ENCODE results near the gene OGFOD3.
"Not testable (repeated sequence)": the region's sequence is repeated elsewhere in the genome, so short reads cannot be mapped to it uniquely, and the experiment has no call there.

Gene OGFOD3

GRCh38 chr17:82435601-82436583, 17.5 kb upstream of the OGFOD3 start:
- no peak for DNase-seq (ENCODE audit: extremely low read depth in 1 of 2, low read depth in 1 of 2)

- no peak for DNase-seq (ENCODE audit: extremely low read depth in 1 of 2, low read depth in 1 of 2)
Observed at GRCh38 chr17:82435103-82435502, 16.7 kb upstream of the OGFOD3 start.

- no peak for DNase-seq (ENCODE audit: extremely low read depth in 1 of 2, low read depth in 1 of 2)
Observed at GRCh38 chr17:82434216-82434565, 15.8 kb upstream of the OGFOD3 start.

- DNase-seq (ENCODE audit: extremely low read depth in 1 of 2, low read depth in 1 of 2): no peak
Observed at GRCh38 chr17:82433560-82434215, 15.3 kb upstream of the OGFOD3 start.

GRCh38 chr17:82432017-82432416, 13.6 kb upstream of the OGFOD3 start:
- no peak for DNase-seq (ENCODE audit: extremely low read depth in 1 of 2, low read depth in 1 of 2)

- no peak for DNase-seq (ENCODE audit: extremely low read depth in 1 of 2, low read depth in 1 of 2)
Observed at GRCh38 chr17:82429824-82430223, 11.4 kb upstream of the OGFOD3 start.

- no peak for DNase-seq (ENCODE audit: extremely low read depth in 1 of 2, low read depth in 1 of 2)
Observed at GRCh38 chr17:82428546-82428945, 10.2 kb upstream of the OGFOD3 start.

GRCh38 chr17:82424863-82425159, 6.4 kb upstream of the OGFOD3 start:
- no peak for DNase-seq (ENCODE audit: extremely low read depth in 1 of 2, low read depth in 1 of 2)

GRCh38 chr17:82424001-82424862, 5.8 kb upstream of the OGFOD3 start:
- DNase-seq (ENCODE audit: extremely low read depth in 1 of 2, low read depth in 1 of 2): no peak

- DNase-seq (ENCODE audit: extremely low read depth in 1 of 2, low read depth in 1 of 2): no peak
Observed at GRCh38 chr17:82419540-82419939, 1.2 kb upstream of the OGFOD3 start.

GRCh38 chr17:82416771-82417170, 1.6 kb downstream of the OGFOD3 start:
- no peak for DNase-seq (ENCODE audit: extremely low read depth in 1 of 2, low read depth in 1 of 2)

- no peak for DNase-seq (ENCODE audit: extremely low read depth in 1 of 2, low read depth in 1 of 2)
Observed at GRCh38 chr17:82416264-82416663, 2.1 kb downstream of the OGFOD3 start.

DNA sequence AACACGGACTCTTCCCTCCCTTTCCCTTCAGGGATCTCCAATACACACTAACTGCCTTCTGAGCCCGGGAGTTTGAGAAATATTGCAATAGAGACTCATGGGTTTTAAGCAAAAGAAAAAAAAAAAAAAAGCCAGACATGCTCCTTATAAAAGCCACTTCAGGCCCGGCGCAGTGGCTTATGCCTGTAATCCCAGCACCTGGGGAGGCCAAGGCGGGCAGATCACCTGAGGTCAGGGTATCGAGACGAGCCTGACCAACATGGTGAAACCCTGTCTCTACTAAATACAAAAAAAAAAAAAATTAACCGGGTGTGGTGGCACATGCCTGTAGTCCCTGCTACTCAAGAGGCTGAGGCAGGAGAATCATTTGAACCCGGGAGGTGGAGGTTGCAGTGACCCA, 2.6 kb downstream of the OGFOD3 start:
- DNase-seq (ENCODE audit: extremely low read depth in 1 of 2, low read depth in 1 of 2): no peak

GRCh38 chr17:82415336-82415735, 3.0 kb downstream of the OGFOD3 start:
- DNase-seq (ENCODE audit: extremely low read depth in 1 of 2, low read depth in 1 of 2): no peak

GRCh38 chr17:82414548-82415281, 3.7 kb downstream of the OGFOD3 start:
- DNase-seq (ENCODE audit: extremely low read depth in 1 of 2, low read depth in 1 of 2): peak; percentile 29 to 45

DNA sequence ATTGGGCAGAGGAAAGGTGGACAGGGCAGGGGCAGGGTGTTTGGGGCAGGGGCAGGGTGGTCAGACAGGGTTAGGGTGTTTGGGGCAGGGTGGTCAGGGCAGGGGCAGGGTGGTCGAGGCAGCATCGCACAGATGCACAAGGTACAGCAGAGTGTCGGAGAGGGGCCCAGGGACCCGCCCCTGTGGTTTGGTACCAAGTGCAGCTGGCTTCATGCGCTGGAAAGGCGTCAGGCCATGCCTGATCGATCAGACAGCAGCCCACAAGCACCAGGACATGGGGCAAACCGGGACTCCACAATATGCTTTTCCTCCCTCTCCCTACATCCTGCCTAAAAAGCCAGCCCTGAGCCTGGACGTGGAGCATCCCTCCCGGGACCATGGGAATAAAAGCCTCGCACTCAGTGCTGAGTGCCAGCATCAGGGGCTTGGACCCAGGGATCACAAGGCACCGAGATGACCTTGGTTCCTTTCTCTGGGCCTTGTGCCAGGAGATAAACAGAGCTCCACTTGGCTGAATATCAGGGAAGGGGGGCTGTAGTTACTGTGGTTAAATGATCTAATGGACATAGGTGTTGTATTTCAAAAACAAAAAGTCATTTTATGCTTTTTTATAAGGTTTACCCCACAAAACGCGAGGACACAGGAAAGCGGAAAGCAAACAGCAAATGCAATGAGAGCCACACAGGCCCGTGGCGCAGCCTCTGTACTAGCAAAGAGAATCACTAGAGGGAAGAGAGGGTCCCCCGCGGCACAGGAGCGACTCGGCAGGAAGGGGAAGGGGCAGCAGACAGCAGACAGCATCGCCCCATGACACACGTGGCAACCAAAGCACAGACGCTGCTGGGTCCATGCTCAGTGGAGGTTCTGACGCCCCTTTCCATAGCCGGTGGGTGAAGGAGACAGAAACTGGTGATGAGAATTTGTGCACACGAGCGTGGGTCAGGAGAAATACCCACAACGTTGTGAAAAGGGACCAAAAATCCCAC, 5.6 kb downstream of the OGFOD3 start:
- DNase-seq (ENCODE audit: extremely low read depth in 1 of 2, low read depth in 1 of 2): no peak

DNA sequence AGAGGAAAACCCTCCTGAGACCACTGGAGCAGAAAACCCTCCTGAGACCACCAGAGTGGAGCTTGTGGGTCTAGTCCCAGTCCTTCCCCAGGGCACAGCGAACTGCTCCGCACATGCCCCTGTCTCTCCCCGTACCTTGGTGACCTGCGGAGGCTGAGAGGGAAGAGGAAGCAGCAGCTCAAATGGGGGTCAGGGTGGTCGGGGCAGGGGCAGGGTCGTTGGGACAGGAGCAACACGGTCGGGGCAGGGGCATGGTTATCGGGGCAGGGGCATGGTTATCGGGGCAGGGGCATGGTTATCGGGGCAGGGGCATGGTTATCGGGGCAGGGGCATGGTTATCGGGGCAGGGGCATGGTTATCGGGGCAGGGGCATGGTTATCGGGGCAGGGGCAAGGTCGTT, 6.3 kb downstream of the OGFOD3 start:
- not testable (repeated sequence) for DNase-seq (ENCODE audit: extremely low read depth in 1 of 2, low read depth in 1 of 2)

DNA sequence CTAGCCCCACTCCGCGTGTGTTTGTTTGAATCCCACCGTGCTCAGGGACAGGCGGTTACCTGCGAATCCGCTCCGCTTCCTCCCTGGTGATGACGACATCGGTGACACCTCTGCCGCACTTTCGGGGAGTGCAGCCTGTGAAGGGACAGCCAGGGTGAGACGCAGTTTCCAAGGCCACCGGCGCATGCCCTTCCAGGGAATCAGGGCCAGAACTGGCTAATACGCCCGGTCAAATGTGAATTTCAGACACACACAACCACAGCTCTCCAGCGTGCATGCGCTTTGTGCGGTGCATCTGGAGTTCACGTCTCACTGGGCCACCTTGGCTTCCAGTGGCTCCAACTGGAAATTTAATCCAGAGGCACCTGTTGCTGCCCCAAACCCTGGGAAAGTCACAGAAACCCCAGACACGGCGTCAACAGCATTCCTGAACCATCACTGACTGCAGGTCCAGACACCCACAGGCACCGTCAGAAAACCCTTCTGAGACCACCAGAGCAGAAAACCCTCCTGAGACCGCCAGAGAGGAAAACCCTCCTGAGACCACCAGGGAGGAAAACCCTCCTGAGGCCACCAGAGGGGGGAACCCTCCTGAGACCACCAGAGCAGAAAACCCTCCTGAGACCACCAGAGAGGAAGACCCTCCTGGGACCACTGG, 6.9 kb downstream of the OGFOD3 start:
- DNase-seq (ENCODE audit: extremely low read depth in 1 of 2, low read depth in 1 of 2): no peak
